HT1080 (cell line): ENCODE measurements around the gene SLC6A3. TPM values are rescaled to one million over a fixed set of nuclear protein-coding genes. Genes with fewer than 3 reads are reported as not detected.

ENCODE experiments used
- DNase-seq: peaks from one replicate; pipeline ENCODE4 v3.0.0-alpha.2; 2015; ENCODE audit warnings: low read depth
- total RNA-seq: library from RNA; depleted of rRNA; stranded (reverse); fragments of >200 nt; shearing (Covaris generic); gene quantifications from 2 replicates; pipeline ENCODE4 v1.2.3, GENCODE V29; 2014

The SLC6A3 gene
- total RNA-seq, 1 experiment from 2014 or later, result not detected

DNA sequence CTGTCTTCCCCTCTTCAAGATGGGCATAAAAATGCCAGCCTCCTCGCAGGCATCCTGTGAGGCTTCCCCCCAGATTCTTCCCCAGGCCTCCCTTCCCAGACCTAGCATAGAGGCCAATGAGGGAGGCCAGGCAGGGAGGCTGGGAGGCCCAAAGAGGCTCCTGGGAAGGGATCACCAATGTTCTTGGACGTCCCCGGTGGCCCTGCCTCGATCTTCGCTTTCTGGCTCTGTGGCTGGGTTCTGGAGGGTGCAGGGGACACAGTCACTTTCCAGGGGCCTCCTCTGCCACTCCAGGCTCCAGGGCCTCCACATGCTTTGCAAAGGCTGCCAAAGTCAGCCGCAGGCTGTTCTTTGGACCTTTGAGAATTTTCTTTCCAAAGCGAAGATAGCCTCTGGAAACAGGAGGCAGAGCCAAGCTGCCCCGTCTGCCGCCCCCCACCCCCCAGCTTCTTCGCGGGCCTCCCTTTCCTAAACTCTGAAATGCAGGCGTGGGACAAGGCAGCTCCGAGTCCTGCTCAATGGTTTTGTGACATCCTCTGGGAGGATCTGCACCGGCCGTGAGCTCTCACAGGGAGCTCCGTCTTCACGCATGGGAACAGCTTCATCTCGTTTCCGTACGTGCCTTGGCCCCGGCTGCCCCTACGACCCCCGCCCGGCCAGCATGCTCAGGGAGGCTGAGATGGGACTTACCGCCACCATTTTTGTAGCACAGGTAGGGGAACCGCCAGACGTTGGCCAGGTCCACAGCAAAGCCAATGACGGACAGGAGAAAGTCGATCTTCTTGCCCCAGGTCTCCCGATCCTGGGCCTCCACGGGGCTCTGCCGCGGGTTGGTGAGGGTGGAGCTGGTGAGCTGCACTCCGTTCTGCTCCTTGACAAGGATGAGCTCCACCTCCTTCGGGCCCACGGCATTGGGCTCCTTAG, 2.8 kb downstream of the SLC6A3 start:
- no peak for DNase-seq

DNA sequence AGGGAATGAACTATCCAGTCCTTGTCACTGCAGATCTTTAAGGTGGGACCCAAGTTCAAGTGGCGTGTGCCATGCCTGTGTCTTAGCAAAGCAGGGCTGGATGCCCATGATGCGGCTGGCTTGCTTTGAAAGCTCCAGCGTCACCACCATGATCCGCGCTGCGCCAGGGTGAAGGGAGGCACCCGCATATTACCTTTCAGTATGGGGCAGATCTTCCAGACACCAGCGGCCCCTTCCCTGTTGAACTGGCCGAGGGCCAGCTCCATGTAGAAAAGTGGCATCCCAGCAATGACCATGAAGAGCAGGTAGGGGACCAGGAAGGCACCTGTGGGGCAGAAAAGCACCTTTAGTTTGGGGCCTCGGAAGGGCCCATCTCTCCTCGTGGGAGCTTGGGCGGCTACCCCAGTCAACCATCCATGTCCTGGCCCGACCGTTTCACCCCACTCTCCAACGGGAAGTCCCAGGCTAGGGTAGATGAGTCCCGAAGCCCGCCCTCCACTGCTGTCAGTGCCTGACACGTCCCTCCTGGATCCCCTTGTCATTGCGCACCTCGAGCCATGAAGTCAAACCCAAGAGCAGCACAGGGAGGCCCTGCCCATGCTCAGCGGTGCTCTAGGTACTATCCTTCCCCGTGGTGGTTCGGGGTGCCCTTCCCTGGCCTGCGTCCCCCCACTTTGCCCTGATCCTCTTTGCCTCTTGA, 3.9 kb downstream of the SLC6A3 start:
- DNase-seq, result no peak

DNA sequence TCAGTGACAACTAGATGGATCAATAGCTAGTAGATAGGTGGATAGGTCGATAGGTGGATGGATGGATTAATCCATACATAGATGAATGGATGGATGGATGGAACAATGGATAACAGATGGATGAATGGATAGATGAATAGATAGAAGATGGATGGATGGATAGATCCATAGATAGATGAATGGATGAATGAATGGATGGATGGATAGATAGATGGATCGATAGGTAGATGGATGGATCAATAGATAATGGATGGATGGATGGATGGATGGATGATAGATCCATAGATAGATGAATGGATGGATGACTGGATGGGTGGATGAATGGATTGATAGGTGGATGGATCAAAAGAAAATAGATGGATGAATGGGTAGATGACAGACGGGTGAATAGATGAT, 5.1 kb downstream of the SLC6A3 start:
- no peak for DNase-seq

DNA sequence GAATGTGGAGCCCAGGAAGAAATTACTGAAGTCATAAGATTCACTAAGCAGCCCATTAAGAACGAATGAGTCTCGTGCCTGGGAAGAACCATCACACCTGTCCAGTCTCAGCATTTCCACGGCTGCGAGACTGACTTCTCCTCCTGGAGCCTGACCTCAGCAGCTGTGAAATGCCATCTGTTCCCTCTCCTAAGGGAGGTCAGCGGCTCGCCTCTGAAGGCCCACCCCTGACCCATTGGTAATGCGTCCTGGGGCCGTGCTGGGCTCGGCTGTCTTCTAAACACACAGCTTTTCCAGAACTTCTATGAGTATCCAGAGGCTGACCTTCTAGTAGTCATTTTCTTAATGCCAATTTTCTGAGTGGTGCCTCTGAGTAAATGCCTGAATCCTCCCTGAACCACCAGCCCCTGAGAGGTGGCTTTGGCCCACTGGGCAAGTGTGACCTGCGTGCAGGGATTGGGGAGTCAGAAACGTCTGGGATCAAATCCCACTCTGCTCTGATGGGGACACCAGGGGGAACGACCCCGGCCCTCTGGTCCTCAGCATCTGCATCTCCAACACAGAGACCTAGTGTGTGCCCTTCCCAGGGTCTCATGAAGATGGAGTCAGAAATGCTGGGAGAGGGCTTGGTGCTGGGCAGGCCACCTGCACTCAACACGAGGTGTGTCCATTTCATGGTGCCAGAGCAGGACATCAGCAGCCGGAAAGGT, 5.7 kb downstream of the SLC6A3 start:
- DNase-seq, result no peak

DNA sequence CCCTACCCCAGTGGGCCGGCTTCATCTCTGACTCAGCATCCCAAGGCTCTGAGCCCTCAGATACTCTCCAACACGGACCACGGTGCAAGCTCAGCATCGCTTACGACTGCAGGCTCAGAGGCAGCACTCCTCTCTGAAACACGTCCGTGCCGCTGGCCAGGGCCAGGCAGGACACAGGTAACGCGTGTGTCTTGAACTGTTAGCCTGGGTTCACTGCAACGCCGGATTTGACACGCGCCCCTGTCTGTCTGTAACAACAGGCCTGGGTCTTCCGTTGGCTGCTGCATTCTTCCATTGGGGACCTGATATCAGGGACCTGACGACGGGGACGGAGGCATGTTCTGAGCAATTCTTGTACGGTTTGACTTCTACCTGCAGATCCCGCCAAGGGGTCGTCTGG, 6.4 kb downstream of the SLC6A3 start:
- DNase-seq, result no peak

DNA sequence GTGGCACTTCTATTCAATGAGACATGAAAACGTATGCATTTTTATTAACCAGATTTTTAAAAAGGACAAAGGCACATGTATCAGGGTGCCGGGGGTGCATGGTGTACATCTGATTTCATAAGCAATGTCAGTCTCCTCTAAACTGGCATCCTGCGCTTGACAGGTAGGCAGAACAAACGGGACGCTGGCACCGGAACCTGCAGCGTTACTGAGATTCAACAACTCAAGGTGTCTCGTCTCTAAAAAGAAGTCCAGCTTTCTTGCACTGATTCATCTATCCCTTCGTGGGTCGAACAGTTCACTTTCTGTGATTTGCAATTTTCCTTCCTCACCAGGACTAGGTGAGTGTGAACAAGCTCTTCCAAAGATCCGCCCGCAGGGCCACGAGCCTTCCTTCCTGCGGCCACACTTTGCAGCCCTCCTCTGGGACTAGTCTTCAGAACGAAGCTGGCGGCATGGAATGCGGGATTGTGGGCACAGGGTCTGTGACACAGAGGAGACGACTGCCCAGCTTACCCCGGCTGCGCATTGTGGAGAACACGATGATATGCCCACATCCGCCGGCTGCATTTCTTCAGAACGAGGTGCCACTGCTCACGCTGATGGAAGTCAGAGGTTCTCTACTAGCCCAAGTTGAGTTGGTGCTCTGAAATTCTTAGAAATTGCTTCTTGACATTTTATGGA, 7.2 kb downstream of the SLC6A3 start:
- DNase-seq, result no peak

DNA sequence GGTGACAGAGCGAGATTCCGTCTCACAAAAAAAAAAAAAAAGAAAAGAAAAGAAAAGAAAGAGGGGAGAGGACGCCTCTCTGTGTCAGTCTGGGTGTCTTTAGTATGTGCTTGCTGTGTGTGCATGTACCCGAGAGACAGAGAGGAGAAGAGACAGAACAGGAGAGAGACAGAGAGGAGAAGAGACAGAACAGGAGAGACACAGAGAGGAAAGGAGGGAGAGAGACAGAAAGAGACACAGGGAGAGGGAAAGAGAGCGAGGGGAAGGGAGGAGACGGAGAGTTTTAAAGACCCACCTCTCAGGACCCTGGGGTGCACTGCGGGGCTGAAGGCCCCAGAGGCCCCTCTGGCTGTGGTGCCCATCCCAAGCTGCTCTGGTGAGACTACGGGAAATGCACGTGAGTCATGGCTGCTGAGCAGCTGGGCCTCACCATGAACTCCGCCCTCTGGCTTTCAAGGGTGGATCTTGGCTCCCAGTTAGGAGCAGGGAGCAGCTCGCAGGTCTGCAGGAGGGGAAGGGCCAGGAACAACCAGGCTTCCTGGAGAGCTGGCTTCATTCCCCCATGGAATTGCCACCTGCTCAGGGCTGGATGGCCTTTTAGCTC, 7.9 kb downstream of the SLC6A3 start:
- DNase-seq, result peak; percentile 77

DNA sequence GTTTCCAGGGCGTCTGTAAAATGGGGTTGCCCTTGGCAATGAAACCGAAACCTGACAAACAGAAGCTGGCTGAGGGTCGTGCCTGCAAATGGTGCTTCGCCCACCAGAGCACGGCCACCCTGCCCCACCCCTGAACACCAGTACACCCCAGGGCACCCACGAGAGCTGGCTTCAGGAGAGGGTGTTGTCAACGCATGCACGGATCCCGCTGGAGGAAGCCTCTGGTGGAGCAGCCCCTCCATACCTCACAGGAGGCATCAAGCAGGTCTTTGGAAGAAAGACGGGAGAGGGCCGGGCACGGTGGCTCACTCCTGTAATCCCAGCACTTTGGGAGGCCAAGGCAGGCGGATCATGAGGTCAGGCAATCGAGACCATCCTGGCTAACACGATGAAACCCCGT, 8.6 kb downstream of the SLC6A3 start:
- no peak for DNase-seq

DNA sequence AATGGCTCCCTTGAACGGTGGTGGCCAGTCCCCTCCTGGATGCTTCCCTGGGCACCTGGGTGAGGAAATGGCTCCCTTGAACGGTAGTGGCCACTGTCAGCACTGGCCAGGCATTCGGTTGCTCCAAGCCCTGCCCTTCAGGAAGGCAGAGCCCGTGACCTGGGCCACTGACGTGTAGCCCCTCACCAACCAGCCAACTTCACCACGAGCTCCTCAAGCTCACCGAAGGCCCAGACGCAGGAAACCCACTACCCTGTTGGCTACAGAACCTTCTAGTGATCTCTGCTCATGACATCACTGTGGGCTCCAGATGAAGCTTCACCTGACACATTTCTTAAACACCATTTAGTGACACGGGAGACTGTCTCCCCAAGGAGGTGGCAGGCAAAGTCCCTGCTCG, 9.2 kb downstream of the SLC6A3 start:
- DNase-seq, result no peak

DNA sequence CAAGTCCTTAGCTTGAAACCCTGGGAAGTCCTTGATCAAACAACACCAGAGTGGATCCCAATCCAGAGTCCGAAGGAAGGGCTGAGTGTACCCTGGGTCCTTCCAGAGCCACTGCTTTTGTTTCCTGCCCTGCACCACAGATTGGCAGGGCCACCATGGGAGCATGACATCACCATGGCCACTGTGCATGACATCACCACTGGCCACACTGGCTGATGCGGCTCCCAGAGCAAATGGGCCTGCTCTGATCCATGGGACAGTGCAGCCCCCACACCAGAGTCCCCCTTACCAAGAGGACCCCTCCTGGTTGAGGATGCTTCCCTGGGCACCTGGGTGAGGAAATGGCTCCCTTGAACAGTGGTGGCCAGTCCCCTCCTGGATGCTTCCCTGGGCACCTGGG, 9.9 kb downstream of the SLC6A3 start:
- DNase-seq, result no peak

DNA sequence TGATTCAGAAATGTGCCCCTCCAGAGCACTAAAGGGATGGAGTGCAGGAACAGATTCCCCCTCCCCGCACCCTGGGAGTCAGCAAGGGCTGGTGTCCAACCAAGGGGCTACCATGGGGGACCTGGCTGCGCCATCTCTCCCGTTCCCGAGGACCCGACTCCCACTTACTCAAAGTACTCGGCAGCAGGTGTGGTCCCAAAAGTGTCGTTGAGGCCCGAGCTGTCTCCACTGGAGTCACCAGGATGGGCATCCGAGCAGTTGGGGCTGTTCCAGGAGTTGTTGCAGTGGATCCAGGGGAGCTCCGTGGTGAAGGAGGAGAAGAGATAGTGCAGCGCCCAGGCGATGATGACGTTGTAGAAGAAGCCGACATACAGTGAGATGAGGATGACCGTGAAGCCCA, 12.9 kb downstream of the SLC6A3 start:
- DNase-seq, result no peak

DNA sequence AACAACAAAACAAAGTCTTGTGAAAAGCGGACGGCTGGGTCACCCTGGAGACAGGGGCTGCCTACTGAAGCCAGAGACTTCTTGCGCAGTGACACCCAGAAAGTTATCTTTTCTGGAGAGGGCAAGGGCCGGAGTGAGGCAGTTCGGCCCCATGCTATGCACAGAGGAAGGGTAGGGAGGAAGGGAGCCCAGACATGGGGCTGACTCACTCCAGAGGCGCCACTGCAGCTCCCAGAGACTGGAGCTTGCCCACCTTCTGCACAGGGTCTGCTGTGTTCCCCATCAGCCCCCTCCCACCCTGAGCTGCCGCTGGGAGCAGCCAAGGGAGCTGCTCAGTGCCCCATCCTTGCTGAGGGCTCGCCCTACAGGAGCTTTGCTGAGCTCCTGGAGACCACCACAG, 13.3 kb downstream of the SLC6A3 start:
- no peak for DNase-seq

DNA sequence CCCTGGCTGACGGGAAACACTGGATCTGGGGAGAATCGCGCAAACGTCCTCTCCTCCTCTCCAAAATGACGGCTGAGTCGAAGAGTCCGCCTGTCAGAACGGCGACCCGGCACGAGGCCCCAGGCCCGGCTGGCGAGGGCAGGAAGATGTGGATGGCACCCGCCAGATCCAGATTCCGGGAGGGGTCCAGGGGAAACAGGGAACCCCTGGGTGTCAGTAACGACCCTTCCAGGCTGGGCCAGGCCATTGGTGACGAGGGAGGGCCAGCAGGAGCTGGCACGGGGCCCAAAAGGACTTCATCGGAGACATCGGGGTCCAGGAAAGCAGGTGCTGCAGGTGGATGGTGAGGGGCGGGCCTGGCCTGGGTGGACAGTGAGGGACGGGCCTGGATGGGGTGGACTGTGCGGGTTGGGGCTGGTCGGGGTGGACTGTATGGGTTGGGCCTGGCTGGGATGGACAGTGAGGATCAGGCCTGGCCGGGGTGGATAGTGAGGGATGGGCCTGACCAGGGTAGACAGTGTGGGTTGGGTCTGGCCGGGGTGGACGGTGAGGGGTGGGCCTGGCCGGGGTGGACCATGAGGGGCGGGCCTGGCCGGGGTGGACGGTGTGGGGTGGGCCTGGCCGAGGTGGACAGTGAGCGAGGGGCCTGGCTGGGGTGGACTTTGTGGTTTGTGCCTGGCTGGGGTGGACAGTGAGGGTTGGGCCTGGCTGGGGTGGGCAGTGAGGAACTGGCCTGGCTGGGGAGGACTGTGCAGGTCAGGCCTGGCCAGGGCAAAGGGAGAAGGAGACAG, 14.0 kb downstream of the SLC6A3 start:
- DNase-seq, result no peak

DNA sequence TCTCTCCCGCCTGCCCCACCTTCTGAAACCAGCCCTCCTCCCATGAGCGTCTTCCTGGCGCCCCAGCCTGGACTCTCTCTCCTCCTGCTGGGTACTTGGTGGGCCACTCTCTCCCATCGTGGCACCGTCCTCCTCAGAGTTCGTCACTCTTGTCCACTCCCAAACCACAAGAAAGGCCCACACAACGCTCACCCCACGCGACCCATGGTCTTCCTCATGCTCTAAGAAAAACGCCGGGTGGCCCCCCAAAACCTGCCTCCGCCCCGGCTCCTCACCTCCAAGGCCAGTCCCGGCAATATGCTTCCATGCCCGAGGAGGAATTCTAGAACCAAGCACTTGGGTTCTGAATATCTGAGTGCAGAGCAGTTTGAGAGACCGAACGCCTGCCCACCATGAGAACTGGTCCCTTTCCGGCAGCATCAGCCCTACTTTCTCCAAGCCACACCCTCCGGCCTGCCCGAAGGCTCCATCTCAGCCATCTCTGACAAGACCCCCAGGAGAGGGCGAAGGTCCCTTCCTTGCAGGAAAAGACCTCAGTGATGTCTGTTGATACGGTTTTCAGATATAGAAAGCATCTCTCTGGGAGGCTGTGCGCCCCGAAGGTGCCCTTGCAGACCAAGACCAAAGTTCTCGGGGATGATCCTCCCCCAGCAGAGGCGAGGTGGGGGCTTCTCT, 15.0 kb downstream of the SLC6A3 start:
- no peak for DNase-seq

DNA sequence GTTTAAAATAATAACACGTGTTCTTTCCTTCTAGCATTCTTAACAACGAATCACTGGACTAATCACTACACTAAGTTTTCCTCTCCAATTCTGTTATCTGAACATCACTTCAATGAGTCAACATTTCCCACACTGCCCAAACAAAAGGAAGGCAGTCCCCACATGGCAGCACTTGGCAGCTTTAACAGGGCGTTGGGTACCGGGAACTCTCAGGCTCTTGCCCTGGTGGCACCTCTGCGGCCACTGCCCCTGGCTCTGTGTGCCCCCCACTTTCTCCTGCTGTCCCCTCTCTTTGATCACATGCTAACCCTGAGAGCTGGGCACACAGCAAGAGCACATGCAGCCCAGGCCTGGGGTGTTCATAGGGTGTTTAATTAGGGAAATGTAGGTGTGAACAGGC, 15.7 kb downstream of the SLC6A3 start:
- DNase-seq, result peak; percentile 46

DNA sequence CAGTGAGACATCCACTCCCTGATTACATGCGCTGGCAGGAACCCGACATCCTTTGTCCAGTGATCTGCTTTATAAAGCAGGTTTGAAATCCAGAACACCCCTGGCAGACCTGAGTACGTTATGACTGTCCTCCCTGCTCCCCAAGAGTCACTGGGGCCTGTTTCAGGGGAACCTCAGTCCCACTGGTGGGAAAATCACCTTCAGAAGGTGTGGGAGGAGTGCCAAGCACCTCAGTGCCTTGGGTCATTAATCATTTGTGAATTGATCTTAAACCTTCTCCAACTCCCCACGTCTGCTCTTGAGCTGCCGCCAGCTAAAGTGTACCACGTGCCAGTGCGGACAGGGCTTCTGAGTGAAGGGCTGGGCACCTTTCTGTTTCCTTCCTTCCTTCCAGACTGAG, 16.2 kb downstream of the SLC6A3 start:
- DNase-seq, result no peak

DNA sequence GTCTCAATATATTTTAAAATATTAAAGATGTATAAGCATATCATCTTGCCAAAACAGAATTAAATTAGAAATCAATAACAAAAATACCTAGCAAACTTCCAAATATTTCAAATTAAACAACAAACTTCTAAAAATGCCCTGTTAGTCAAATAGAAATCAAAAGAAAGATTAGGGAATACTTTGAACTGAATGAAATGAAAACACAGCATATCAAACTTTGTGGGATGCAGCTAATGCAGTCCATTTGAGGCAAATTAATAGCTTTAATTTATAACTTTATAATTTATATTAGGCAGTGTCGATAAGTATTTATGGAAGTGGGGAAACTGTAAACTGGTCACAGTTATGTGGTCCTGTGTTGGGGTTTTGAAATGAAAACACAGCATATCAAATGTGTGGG, 17.1 kb downstream of the SLC6A3 start:
- no peak for DNase-seq

DNA sequence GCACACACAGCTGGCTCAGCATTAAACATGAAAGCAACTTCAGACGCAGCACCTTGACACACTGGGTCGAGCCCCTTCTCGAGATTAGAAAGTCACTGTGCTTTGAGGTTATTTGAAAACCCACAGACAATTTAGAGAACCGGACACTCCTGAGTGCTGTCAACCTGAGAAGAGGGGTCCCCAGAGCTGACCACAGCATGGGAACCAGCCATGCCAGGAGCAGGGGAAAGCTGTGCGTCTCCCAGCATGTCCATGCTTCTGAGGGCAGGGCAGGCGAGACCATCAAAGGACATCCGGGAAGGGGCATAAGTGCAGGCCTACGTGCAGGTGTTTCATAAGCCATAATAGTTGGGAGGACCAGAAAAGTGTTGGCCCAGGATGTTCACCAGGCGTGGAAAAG, 20.5 kb downstream of the SLC6A3 start:
- DNase-seq, result no peak

DNA sequence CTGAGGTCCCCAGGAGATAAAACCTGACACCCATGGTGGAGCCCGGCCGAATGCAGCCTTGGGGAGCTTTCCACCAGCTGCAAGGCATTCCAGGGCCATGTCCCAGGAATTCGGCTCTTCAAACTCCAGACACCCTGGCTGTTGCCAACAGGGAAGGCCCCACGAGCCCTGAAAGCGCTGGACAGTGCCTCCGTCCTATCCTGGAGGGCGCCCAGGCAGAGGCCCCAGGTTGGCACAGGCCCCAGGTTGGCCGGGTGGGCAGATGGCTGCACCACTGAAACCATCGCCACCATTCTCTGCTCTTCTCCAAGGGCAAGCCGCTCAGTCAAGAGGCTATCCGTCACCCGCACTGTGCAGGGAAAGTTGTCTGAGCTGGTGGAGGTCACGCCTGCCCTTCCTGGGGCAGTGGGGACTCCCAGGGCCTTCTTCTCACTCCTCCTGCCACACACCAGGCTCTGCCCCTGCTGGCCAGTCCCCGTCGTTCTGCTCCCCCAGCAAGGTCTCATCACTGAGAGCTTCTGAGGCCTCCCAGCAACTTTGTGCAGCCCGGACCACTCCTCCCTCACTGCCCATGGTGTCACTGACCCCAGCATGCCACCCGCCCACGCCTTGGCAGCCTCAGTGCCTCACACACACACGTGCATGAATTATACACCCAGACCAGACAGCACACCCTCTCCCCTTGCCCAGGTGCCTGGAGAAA, 21.2 kb downstream of the SLC6A3 start:
- DNase-seq, result no peak
